GM18505 (cell line): ENCODE results near the gene CDH11.

ENCODE experiments used
- ATAC-seq: cut with Tn5 transposase; IDR thresholded peaks from one replicate; pipeline ENCODE4 v1.9.1; 2021; ENCODE audit not compliant: unreplicated experiment
- POLR2A ChIP-seq: IDR thresholded peaks from 4 replicates; pipeline ENCODE4 v1.6.1; 2011; ENCODE audit warnings: borderline replicate concordance; ENCODE audit not compliant: insufficient read depth, insufficient read length; ENCODE audit errors: extremely low read depth

Gene CDH11

GRCh38 chr16:65122724-65123395 is 997 bp upstream of the CDH11 start:
- ATAC-seq = no peak
- TF ChIP-seq POLR2A = no peak

GRCh38 chr16:65120831-65121721 is 787 bp downstream of the CDH11 start:
- no peak for ATAC-seq
- TF ChIP-seq POLR2A = no peak

- TF ChIP-seq POLR2A = no peak
- no peak for ATAC-seq
Measured at GRCh38 chr16:65120461-65120830, 1.4 kb downstream of the CDH11 start.

GRCh38 chr16:65119901-65120401 is 1.9 kb downstream of the CDH11 start:
- no peak for TF ChIP-seq POLR2A
- ATAC-seq = no peak

- TF ChIP-seq POLR2A = no peak
- no peak for ATAC-seq
Measured at GRCh38 chr16:65119435-65119834, 2.4 kb downstream of the CDH11 start.

- no peak for TF ChIP-seq POLR2A
- ATAC-seq = no peak
Measured at GRCh38 chr16:65118871-65119270, 3.0 kb downstream of the CDH11 start.

GRCh38 chr16:65117811-65118448 is 3.9 kb downstream of the CDH11 start:
- ATAC-seq = peak; percentile 72

GRCh38 chr16:65116818-65117430 is 4.9 kb downstream of the CDH11 start:
- no peak for TF ChIP-seq POLR2A

More at GRCh38 chr16:65117811-65118448, 3.9 kb downstream of the CDH11 start:
- TF ChIP-seq POLR2A = no peak

GRCh38 chr16:65116216-65116615 is 5.6 kb downstream of the CDH11 start:
- TF ChIP-seq POLR2A = no peak
- no peak for ATAC-seq

More at GRCh38 chr16:65116818-65117430, 4.9 kb downstream of the CDH11 start:
- no peak for ATAC-seq

- no peak for ATAC-seq
Measured at GRCh38 chr16:65114527-65114926, 7.3 kb downstream of the CDH11 start.

GRCh38 chr16:65113441-65113840 is 8.4 kb downstream of the CDH11 start:
- TF ChIP-seq POLR2A = no peak
- no peak for ATAC-seq

More at GRCh38 chr16:65114527-65114926, 7.3 kb downstream of the CDH11 start:
- TF ChIP-seq POLR2A = no peak

- no peak for TF ChIP-seq POLR2A
- no peak for ATAC-seq
Measured at GRCh38 chr16:65111306-65111705, 10.6 kb downstream of the CDH11 start.

- no peak for TF ChIP-seq POLR2A
- no peak for ATAC-seq
Measured at GRCh38 chr16:65106757-65107156, 15.1 kb downstream of the CDH11 start.
